K562 (cell line): ENCODE data around the gene ARHGAP35. TPM values are rescaled to one million over a fixed set of nuclear protein-coding genes. Genes with fewer than 3 reads are reported as not detected.
A peak's percentile ranks its signal among the peaks of the same experiment; 100 is the strongest.

Experiments
- ATAC-seq: fragments of 200-7000 bp; cut with Tn5 transposase; 3 replicates; pipeline ENCODE4 v1.9.1; 2020; ENCODE audit warnings: moderate library complexity
- BruUV-seq: library from RNA; stranded (reverse); fragments of 400-500 nt; replicated peaks from 2 replicates; lab custom pipeline; 2021; lab: Mats Ljungman, UMichigan
- CTCF ChIA-PET: fragments of 300-600 bp; formaldehyde crosslinking; extraction: SDS; loops from one replicate; lab custom pipeline; 2021; ENCODE audit warnings: low intra/inter-chr PET ratio; lab: Yijun Ruan, JAX
- POLR2A ChIA-PET: fragments of 300-600, 350-650 bp; sonication (Branson Sonifier 250); formaldehyde crosslinking; extraction: SDS; loops from one replicate; lab custom pipeline; 2021; ENCODE audit warnings: antibody characterized with exemption, inconsistent platforms; lab: Yijun Ruan, JAX
- DNase-seq, 4 experiments: peaks; one replicate each; pipeline versions ENCODE4 v3.0.0 to v3.0.0-alpha.2; 2011 to 2018; ENCODE audit warnings: low spot score in 3 of 4, mixed read lengths in 3 of 4; ENCODE audit errors: extremely low read depth in 1 of 4
- FAIRE-seq: peaks from 2 replicates; lab custom pipeline; 2011; peaks lifted over from hg19 to GRCh38; lab: Jason Lieb, UNC
- H2AFZ ChIP-seq: 2 replicates; pipeline ENCODE4 v1.6.0; 2011; ENCODE audit warnings: low read depth, low read length, control low read depth, inconsistent platforms
- H3K27ac ChIP-seq: fragments of 200-600 bp; 3 replicates; pipeline ENCODE4 v1.8.0; 2011; ENCODE audit warnings: low read depth, mild to moderate bottlenecking, control low read depth, inconsistent platforms, low read length, moderate library complexity, mixed read lengths; ENCODE audit errors: extremely low read depth
- H3K27me3 ChIP-seq, 2 experiments: fragments of 300-600 bp in 1 of 2; 2 replicates in 1 of 2; 3 replicates in 1 of 2; pipeline versions ENCODE4 v1.6.0 to v1.8.0; 2011; ENCODE audit warnings: inconsistent platforms in 2 of 2, low read length in 2 of 2, mild to moderate bottlenecking in 1 of 2, mixed read lengths in 1 of 2, moderate library complexity in 1 of 2; ENCODE audit not compliant: control insufficient read depth in 2 of 2, insufficient read depth in 2 of 2
- H3K36me3 ChIP-seq: fragments of 300-600 bp; 3 replicates; pipeline ENCODE4 v1.8.0; 2011; ENCODE audit warnings: mild to moderate bottlenecking, low read length, inconsistent platforms; ENCODE audit not compliant: control insufficient read depth, insufficient read depth
- H3K4me1 ChIP-seq, 2 experiments: fragments of 200-600 bp in 1 of 2; replicated peaks in 1 of 2; 2 replicates in 1 of 2; 3 replicates in 1 of 2; pipeline versions ENCODE4 v1.5.1 to v1.8.0; 2011; ENCODE audit warnings: inconsistent platforms in 2 of 2, low read length in 2 of 2, mild to moderate bottlenecking in 1 of 2, mixed read lengths in 1 of 2, moderate library complexity in 1 of 2; ENCODE audit not compliant: control insufficient read depth in 2 of 2, insufficient read depth in 2 of 2
- H3K4me2 ChIP-seq: 2 replicates; pipeline ENCODE4 v1.6.1; 2011; ENCODE audit warnings: low read length, control low read depth, inconsistent platforms, mixed read lengths; ENCODE audit not compliant: insufficient read depth
- H3K4me3 ChIP-seq: fragments of 200-600 bp; sonication (generic), shearing (Covaris generic); 2 replicates; pipeline ENCODE4 v1.5.1; 2016; ENCODE audit warnings: control low read depth, inconsistent platforms
- H3K79me2 ChIP-seq: fragments of 200-600 bp; 3 replicates; pipeline ENCODE4 v1.8.0; 2011; ENCODE audit warnings: low read length, inconsistent platforms; ENCODE audit not compliant: control insufficient read depth, insufficient read depth
- H3K9ac ChIP-seq, 2 experiments: 2 replicates each; pipeline versions ENCODE4 v1.6.0 to v1.6.1; 2011; ENCODE audit warnings: low read depth in 2 of 2, low read length in 2 of 2, control low read depth in 1 of 2, inconsistent platforms in 1 of 2, mild to moderate bottlenecking in 1 of 2, mixed read lengths in 1 of 2; ENCODE audit not compliant: insufficient read depth in 1 of 2
- H3K9me1 ChIP-seq: one replicate; pipeline ENCODE4 v1.6.0; 2011; ENCODE audit warnings: inconsistent platforms, mild to moderate bottlenecking, low read length, moderate library complexity; ENCODE audit not compliant: control insufficient read depth, insufficient read depth
- H3K9me3 ChIP-seq: replicated peaks from 2 replicates; pipeline ENCODE4 v1.5.1; 2011; ENCODE audit warnings: low read depth, low read length, inconsistent platforms; ENCODE audit not compliant: control insufficient read depth, insufficient read depth
- H4K20me1 ChIP-seq: replicated peaks from 2 replicates; pipeline ENCODE4 v1.6.1; 2011; ENCODE audit warnings: low read length, inconsistent platforms, mixed read lengths; ENCODE audit not compliant: control insufficient read depth, insufficient read depth
- CC2D1A ChIP-seq: fragments of 450-650 bp; IDR thresholded peaks from 2 replicates; pipeline ENCODE4 v1.6.1; 2017; ENCODE audit warnings: mild to moderate bottlenecking
- CREBBP ChIP-seq: IDR thresholded peaks from one replicate; pipeline ENCODE4 v1.6.1; 2012; ENCODE audit warnings: low read depth, mild to moderate bottlenecking, control low read depth, inconsistent platforms, low read length
- CTBP1 ChIP-seq: fragments of 450-650 bp; IDR thresholded peaks from 2 replicates; pipeline ENCODE4 v1.6.1; 2016; ENCODE audit warnings: borderline replicate concordance
- CXXC5 ChIP-seq: fragments of 250-450 bp; sonication (Bioruptor Pico); IDR thresholded peaks from 2 replicates; pipeline ENCODE4 v1.8.0; 2022; ENCODE audit warnings: inconsistent platforms, mild to moderate bottlenecking, moderate library complexity
- EZH2 ChIP-seq: IDR thresholded peaks from 2 replicates; pipeline ENCODE4 v1.6.1; 2012; ENCODE audit warnings: low read depth, mild to moderate bottlenecking, inconsistent platforms, low read length, borderline replicate concordance
- GTF2F1 ChIP-seq: IDR thresholded peaks from 2 replicates; pipeline ENCODE4 v1.6.1; 2011; ENCODE audit warnings: low read depth, low read length, improper control_type of control experiment
- MTA2 ChIP-seq: fragments of 450-650 bp; IDR thresholded peaks from 2 replicates; pipeline ENCODE4 v1.6.1; 2016; ENCODE audit warnings: low read depth
- SMC3 ChIP-seq: conservative IDR thresholded peaks from 2 replicates; pipeline ENCODE4 v1.6.1; 2011; ENCODE audit warnings: low read depth, low read length, improper control_type of control experiment; ENCODE audit not compliant: insufficient read depth
- SNRNP70 ChIP-seq: fragments of 200-400 bp; formaldehyde crosslinking; optimal IDR thresholded peaks from 2 replicates; pipeline ENCODE3; 2017; ENCODE audit warnings: low read depth, low read length
- ZFP30 ChIP-seq: fragments of 250-450 bp; sonication (Bioruptor Pico); IDR thresholded peaks from 2 replicates; pipeline ENCODE4 v1.8.0; 2022; ENCODE audit warnings: moderate library complexity, mild to moderate bottlenecking, inconsistent platforms, borderline replicate concordance
- ZNF263 ChIP-seq: sonication (generic); formaldehyde crosslinking; IDR thresholded peaks from 2 replicates; pipeline ENCODE4 v1.8.0; 2022; ENCODE audit warnings: mild to moderate bottlenecking, missing genetic modification reagents, borderline replicate concordance
- WGBS: fragments of 100-300 bp; shearing (Covaris generic); methylation state at CpG from one replicate; pipeline ENCODE4 v1.1.6; 2016; ENCODE audit warnings: low coverage, mixed read lengths; ENCODE audit not compliant: insufficient coverage; ENCODE audit errors: missing lambda C conversion rate; 5-methylcytosine and 5-hydroxymethylcytosine counted together
- in situ Hi-C: fragments of 300-500 bp; cut with MboI; formaldehyde crosslinking; loops from 4 replicates; pipeline ENCODE4 v1.15.0; 2018; ENCODE audit warnings: inconsistent platforms, mixed read lengths
- intact Hi-C: fragments of 100-400 bp; cut with micrococcal nuclease; formaldehyde crosslinking; loops from 2 replicates; pipeline ENCODE4 v1.14.2; 2022
- polyA plus RNA-seq, 8 experiments: library from polyadenylated mRNA; depleted of rRNA in 4 of 8; stranded (reverse) in 5 of 8; unstranded in 3 of 8; fragments of >200 nt; fragmentation: Nextera tagmentation in 2 of 8; fragmentation: Illumina TruSeq in 1 of 8; extraction: Ambion mirVana in 2 of 8; extraction: Trizol in 1 of 8; gene quantifications; 2 replicates each; pipeline versions ENCODE4 v1.2.1 to v1.2.3, GENCODE V29; 2011 to 2014; ENCODE audit warnings: inconsistent platforms in 1 of 8, missing spikeins in 1 of 8
- total RNA-seq, 7 experiments: library from RNA; depleted of rRNA in 6 of 7; stranded (reverse); fragments of >200 nt in 6 of 7; fragmentation: Illumina TruSeq in 2 of 7; extraction: Trizol in 2 of 7; gene quantifications; 2 replicates each; pipeline versions ENCODE4 v1.2.1 to v1.2.3, GENCODE V29; 2011 to 2021; ENCODE audit warnings: low replicate concordance in 1 of 7
- TF ChIP-seq, protein P1 (sequence below): fragments of 250-450 bp; sonication (Bioruptor Pico); IDR thresholded peaks from 2 replicates; pipeline ENCODE4 v1.4.0; 2020; ENCODE audit warnings: mild to moderate bottlenecking, moderate library complexity
- TF ChIP-seq, protein P2 (sequence below): sonication (generic); formaldehyde crosslinking; IDR thresholded peaks from 2 replicates; pipeline ENCODE4 v1.8.0; 2023; ENCODE audit warnings: mild to moderate bottlenecking, missing genetic modification reagents
- TF ChIP-seq, protein P3 (sequence below): sonication (generic); formaldehyde crosslinking; IDR thresholded peaks from 2 replicates; pipeline ENCODE4 v1.8.0; 2022; ENCODE audit warnings: missing genetic modification reagents, mild to moderate bottlenecking, moderate library complexity, borderline replicate concordance

The ARHGAP35 gene
- total and polyA plus RNA-seq, 9 of the 15 experiments (the other 6 are each of a cell fraction or from before 2014, with no cell fraction given), result 0.27 to 26.4 (median 10.2) TPM

DNA sequence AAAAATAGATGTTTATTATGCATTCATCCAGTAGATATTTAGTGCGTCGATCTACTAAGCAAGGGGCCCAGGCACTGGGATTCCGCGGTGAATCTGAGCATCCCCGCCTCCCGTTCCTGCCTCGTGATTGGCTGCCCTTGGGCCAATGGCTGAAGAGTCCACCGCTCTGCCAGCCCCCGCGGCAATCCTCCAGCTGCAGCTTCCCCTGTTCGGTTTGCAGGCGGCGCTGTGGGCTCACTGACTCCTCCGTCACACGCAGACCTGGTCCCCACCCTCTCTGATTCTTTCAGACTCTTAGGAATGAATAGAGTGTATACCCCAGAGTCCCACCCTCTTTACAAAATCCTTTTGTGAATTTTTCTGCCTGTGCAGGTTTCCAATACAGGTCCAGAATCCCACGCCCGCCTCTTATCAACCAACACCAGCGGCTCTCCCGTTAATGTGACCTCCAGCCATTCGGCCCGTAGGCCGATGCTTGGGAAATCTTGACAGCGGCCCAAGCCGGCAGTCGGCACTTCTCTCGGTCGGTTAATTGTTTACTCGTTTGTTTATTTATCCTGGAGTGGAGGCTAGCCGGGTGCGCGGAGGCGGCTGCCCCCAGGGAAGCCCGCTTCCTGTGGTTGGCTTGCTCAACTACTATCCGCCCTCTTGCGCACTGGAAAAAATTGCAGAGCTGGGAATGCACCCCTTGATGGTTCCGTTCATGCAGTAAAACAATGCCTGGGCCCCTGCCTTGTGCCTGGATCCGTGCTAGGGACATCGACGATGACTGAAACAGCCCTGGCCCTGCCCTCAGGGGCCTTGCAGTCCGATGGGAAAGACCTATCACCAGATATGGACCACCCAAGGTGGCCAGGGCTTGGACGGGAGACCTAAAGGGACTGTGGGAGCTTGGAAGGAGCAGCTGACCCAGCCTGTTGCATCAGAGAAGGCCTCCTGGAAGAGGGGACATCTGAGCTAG is 4.5 kb upstream of the ARHGAP35 start:
- no TSS peak for BruUV-seq
- H3K36me3 ChIP-seq, result 0 out of 3 replicates have a peak, but pooled peaks cover 2% of the 10 kb centered on the region
- H2AFZ ChIP-seq, result peak overlapping the region; percentile 82
- H3K9me1 ChIP-seq, result no peaks in the 10 kb centered on the region
- peak; percentile 82 for ATAC-seq
- CTCF ChIA-PET, result interaction anchor here (0.7 to 2.5 kb wide), 2 partner anchors 135 to 174 kb away, joined by 3 to 15 read pairs; no protein-coding TSS in a partner anchor
- H3K9me3 ChIP-seq, result no peaks in the 10 kb centered on the region
- H3K9ac ChIP-seq, result peak overlapping the region in 1 of 2 experiments; percentile 31; a peak in 2 of 4 replicates
- H3K27me3 ChIP-seq, result no peaks in the 10 kb centered on the region
- H4K20me1 ChIP-seq, result no peaks in the 10 kb centered on the region
- in situ Hi-C loops (loop anchor here (10.0 kb wide), 2 partner anchors 268 to 388 kb away; no protein-coding TSS in a partner anchor), intact Hi-C loops (loop anchor here (1.0 kb wide), 1 partner anchor 135 kb away; no protein-coding TSS in a partner anchor)
- POLR2A ChIA-PET, result interaction anchor here (0.6 to 1.7 kb wide), 4 partner anchors 13 to 170 kb away, joined by 3 to 9 read pairs (median 4); no protein-coding TSS in a partner anchor
- H3K27ac ChIP-seq, result peak overlapping the region; percentile 36; the same call in 1 of the 3 replicates
- H3K4me2 ChIP-seq, result peak overlapping the region; percentile 60
- H3K4me3 ChIP-seq, result no peak overlapping the region
- H3K79me2 ChIP-seq, result peaks cover 10% of the 10 kb centered on the region
- peak; percentile 91 to 97 (median 94) for DNase-seq
- FAIRE-seq, result peak; percentile 96
- peaks cover 14 to 16% of the 10 kb centered on the region in 2 experiments; a peak in 4 of 5 replicates for H3K4me1 ChIP-seq
- 25% methylated on average over 41 of the region's 41 CpGs for WGBS
- TF ChIP-seq, protein P1, sequence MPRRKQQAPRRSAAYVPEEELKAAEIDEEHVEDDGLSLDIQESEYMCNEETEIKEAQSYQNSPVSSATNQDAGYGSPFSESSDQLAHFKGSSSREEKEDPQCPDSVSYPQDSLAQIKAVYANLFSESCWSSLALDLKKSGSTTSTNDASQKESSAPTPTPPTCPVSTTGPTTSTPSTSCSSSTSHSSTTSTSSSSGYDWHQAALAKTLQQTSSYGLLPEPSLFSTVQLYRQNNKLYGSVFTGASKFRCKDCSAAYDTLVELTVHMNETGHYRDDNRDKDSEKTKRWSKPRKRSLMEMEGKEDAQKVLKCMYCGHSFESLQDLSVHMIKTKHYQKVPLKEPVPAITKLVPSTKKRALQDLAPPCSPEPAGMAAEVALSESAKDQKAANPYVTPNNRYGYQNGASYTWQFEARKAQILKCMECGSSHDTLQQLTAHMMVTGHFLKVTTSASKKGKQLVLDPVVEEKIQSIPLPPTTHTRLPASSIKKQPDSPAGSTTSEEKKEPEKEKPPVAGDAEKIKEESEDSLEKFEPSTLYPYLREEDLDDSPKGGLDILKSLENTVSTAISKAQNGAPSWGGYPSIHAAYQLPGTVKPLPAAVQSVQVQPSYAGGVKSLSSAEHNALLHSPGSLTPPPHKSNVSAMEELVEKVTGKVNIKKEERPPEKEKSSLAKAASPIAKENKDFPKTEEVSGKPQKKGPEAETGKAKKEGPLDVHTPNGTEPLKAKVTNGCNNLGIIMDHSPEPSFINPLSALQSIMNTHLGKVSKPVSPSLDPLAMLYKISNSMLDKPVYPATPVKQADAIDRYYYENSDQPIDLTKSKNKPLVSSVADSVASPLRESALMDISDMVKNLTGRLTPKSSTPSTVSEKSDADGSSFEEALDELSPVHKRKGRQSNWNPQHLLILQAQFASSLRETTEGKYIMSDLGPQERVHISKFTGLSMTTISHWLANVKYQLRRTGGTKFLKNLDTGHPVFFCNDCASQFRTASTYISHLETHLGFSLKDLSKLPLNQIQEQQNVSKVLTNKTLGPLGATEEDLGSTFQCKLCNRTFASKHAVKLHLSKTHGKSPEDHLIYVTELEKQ (CRISPR knock-in tag), result no peak
- peak; percentile 64 for TF ChIP-seq SMC3
- no peak for TF ChIP-seq CREBBP
- TF ChIP-seq ZFP30, result no peak
- TF ChIP-seq CTBP1, result peak; percentile 80; the same call in 1 of the 2 replicates
- no peak for TF ChIP-seq MTA2
- TF ChIP-seq, protein P2, sequence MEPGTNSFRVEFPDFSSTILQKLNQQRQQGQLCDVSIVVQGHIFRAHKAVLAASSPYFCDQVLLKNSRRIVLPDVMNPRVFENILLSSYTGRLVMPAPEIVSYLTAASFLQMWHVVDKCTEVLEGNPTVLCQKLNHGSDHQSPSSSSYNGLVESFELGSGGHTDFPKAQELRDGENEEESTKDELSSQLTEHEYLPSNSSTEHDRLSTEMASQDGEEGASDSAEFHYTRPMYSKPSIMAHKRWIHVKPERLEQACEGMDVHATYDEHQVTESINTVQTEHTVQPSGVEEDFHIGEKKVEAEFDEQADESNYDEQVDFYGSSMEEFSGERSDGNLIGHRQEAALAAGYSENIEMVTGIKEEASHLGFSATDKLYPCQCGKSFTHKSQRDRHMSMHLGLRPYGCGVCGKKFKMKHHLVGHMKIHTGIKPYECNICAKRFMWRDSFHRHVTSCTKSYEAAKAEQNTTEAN, result no peak; the same call in 1 of the 2 replicates
- no peak for TF ChIP-seq EZH2
- peak; percentile 78 for TF ChIP-seq CC2D1A
- TF ChIP-seq, protein P3, sequence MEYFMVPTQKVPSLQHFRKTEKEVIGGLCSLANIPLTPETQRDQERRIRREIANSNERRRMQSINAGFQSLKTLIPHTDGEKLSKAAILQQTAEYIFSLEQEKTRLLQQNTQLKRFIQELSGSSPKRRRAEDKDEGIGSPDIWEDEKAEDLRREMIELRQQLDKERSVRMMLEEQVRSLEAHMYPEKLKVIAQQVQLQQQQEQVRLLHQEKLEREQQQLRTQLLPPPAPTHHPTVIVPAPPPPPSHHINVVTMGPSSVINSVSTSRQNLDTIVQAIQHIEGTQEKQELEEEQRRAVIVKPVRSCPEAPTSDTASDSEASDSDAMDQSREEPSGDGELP (CRISPR knock-in tag), result peak; percentile 94
- TF ChIP-seq GTF2F1, result no peak
- TF ChIP-seq CXXC5 (CRISPR knock-in tag), result peak; percentile 51
- TF ChIP-seq ZNF263 (CRISPR knock-in tag), result peak; percentile 66; the same call in 1 of the 2 replicates
- no peak for TF ChIP-seq SNRNP70
